Erythroblast (primary cell): Measurements from ENCODE around the gene C1orf167.

Source experiments
- GATA1 ChIP-seq: IDR thresholded peaks from 2 replicates; pipeline ENCODE4 v1.6.1; 2011; ENCODE audit warnings: low read depth, mild to moderate bottlenecking, control low read depth, low read length, moderate library complexity
- POLR2A ChIP-seq: IDR thresholded peaks from 2 replicates; pipeline ENCODE4 v1.6.1; 2011; ENCODE audit warnings: mild to moderate bottlenecking, low read length

DNA sequence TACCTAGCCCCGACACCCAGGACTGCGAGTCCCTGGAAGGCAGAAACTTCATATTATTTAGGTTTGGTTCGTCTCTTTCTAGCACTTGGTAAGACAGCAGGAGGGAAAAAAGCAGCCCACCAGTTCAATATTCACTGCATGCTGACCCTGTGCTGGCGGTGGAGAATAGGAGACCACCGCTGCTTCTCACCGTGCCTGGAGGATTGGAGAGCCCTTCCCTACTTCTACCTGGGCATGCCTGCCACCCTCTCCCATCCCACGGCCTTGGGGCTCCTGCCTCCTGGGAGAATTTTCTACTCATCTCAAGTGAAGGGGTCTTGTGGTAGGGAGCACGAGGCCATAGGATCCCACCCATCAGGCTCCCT is 38.4 kb downstream of the C1orf167 start:
- TF ChIP-seq POLR2A: no peak
- TF ChIP-seq GATA1: no peak
